ENCODE results near the gene SCLY. TPM values are rescaled to one million over a fixed set of nuclear protein-coding genes. Genes with fewer than 3 reads are reported as not detected.

SCLY gene
- polyA plus RNA-seq, 2 of the 4 experiments (the other 2 are of a cell fraction), result 19.0 to 28.3 TPM

DNA sequence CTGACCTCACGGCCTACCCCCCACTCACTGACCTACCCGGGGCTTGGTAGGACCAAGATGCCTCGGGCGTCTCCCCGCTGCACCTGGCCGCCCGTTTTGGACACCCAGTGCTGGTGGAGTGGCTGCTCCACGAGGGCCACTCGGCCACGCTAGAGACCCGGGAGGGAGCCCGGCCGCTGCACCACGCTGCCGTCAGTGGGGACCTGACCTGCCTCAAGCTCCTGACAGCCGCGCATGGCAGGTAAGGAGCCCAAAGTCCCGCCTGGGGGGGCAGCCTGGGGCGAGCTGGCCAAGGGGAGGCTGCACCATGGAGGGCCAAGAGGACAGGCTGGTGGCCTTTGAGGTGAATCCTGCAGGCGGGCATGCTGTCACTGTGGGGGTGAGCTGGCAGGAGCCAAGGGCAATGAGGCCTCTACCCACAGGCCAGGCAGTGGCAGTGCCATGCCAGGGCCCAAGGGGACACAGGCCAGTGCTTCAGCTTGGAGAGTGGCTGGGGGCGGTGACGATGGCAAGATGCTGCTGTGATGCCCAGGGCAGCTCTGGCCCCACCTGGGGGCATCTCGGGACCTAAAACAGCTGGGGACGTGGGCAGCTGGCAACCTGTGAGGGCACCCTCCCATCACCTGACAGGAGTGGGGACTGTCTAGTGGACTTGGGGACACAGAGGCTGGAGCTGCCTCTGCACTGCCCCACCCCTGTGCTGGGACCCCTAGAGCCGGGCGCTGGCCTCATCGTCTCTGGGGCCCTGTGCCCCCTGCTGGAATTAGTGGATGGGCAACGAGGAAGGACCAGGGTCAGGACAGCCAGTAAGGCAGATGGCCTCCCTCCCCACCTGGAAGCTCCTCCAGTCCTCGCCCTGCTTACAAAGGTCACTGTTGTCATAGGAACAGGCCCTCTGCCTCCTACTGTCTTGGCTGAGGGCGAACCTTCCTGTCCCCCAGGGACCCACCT lies 41.4 kb downstream of the SCLY start:
- no peak overlapping the region for H3K27ac ChIP-seq
- no peaks in the 10 kb centered on the region for H3K9me3 ChIP-seq
- FAIRE-seq, result no peak
- no peak for DNase-seq (ENCODE audit: low read depth in 1 of 2, low spot score in 1 of 2)
- CTCF ChIA-PET, result no interaction called here
- H3K4me3 ChIP-seq, result no peak overlapping the region
- H3K4me1 ChIP-seq, result no peaks in the 10 kb centered on the region
- no peak for TF ChIP-seq KDM5A (IDR thresholded peaks at IDR 0.05)
- TF ChIP-seq, protein P1, sequence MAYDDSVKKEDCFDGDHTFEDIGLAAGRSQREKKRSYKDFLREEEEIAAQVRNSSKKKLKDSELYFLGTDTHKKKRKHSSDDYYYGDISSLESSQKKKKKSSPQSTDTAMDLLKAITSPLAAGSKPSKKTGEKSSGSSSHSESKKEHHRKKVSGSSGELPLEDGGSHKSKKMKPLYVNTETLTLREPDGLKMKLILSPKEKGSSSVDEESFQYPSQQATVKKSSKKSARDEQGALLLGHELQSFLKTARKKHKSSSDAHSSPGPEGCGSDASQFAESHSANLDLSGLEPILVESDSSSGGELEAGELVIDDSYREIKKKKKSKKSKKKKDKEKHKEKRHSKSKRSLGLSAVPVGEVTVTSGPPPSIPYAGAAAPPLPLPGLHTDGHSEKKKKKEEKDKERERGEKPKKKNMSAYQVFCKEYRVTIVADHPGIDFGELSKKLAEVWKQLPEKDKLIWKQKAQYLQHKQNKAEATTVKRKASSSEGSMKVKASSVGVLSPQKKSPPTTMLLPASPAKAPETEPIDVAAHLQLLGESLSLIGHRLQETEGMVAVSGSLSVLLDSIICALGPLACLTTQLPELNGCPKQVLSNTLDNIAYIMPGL (CRISPR knock-in tag; IDR thresholded peaks at IDR 0.05; ENCODE audit: borderline replicate concordance), result no peak
- TF ChIP-seq, protein P2, sequence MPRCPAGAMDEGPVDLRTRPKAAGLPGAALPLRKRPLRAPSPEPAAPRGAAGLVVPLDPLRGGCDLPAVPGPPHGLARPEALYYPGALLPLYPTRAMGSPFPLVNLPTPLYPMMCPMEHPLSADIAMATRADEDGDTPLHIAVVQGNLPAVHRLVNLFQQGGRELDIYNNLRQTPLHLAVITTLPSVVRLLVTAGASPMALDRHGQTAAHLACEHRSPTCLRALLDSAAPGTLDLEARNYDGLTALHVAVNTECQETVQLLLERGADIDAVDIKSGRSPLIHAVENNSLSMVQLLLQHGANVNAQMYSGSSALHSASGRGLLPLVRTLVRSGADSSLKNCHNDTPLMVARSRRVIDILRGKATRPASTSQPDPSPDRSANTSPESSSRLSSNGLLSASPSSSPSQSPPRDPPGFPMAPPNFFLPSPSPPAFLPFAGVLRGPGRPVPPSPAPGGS (IDR thresholded peaks at IDR 0.05), result no peak
- no peak for TF ChIP-seq MAZ (IDR thresholded peaks at IDR 0.05; ENCODE audit: borderline replicate concordance, low read depth, low read length)
- no peak for TF ChIP-seq BHLHE40 (IDR thresholded peaks at IDR 0.05; ENCODE audit: low read depth, low read length)
- TF ChIP-seq NPAS2 (CRISPR knock-in tag; IDR thresholded peaks at IDR 0.05; ENCODE audit: borderline replicate concordance), result no peak
- TF ChIP-seq, protein P3, sequence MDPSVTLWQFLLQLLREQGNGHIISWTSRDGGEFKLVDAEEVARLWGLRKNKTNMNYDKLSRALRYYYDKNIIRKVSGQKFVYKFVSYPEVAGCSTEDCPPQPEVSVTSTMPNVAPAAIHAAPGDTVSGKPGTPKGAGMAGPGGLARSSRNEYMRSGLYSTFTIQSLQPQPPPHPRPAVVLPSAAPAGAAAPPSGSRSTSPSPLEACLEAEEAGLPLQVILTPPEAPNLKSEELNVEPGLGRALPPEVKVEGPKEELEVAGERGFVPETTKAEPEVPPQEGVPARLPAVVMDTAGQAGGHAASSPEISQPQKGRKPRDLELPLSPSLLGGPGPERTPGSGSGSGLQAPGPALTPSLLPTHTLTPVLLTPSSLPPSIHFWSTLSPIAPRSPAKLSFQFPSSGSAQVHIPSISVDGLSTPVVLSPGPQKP (IDR thresholded peaks at IDR 0.05; ENCODE audit: low read depth, low read length), result no peak
- TF ChIP-seq ZNF302 (CRISPR knock-in tag; IDR thresholded peaks at IDR 0.05), result no peak
- no peak for TF ChIP-seq POLR2AphosphoS2 (conservative IDR thresholded peaks at IDR 0.05; ENCODE audit: low read length)
- TF ChIP-seq RNF2 (IDR thresholded peaks at IDR 0.05; ENCODE audit: borderline replicate concordance, low read depth), result no peak
- no peak for TF ChIP-seq ZC3H11A (IDR thresholded peaks at IDR 0.05)
- TF ChIP-seq RFX5 (IDR thresholded peaks at IDR 0.05), result no peak
- no peak for TF ChIP-seq CBX8 (IDR thresholded peaks at IDR 0.05)
- TF ChIP-seq JUN (IDR thresholded peaks at IDR 0.05), result no peak
- no peak for TF ChIP-seq NR3C1 (IDR thresholded peaks at IDR 0.05)
- TF ChIP-seq, protein P4, sequence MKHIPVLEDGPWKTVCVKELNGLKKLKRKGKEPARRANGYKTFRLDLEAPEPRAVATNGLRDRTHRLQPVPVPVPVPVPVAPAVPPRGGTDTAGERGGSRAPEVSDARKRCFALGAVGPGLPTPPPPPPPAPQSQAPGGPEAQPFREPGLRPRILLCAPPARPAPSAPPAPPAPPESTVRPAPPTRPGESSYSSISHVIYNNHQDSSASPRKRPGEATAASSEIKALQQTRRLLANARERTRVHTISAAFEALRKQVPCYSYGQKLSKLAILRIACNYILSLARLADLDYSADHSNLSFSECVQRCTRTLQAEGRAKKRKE (CRISPR knock-in tag; IDR thresholded peaks at IDR 0.05; ENCODE audit: low read depth), result no peak
- TF ChIP-seq, protein P5, sequence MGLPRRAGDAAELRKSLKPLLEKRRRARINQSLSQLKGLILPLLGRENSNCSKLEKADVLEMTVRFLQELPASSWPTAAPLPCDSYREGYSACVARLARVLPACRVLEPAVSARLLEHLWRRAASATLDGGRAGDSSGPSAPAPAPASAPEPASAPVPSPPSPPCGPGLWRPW (IDR thresholded peaks at IDR 0.05), result no peak
- POLR2A ChIA-PET, result no interaction called here
- no peak for ATAC-seq
- no peak overlapping the region for H3K4me2 ChIP-seq
- whole genome bisulfite sequencing (ENCODE audit: missing lambda C conversion rate), result 85% methylated on average over 15 of the region's 30 CpGs

DNA sequence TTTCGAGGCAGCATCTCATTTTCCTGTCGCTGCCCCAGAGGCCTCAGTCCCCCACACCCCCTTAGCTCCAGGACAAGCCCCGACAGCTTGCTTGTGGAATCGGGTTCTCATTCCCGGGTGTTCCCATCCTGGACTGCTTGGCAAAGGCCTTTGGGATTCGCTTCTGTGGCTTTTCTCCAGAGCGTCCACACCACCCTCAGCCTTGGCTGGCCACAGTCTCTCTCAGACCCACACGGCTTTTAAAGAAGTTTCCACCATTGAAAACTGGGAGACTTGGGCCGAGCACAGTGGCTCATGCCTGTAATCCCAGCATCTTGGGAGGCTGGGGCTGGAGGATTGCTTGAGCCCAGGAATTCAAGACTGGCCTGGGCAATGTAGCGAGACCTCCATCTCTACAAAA lies 42.1 kb downstream of the SCLY start:
- ChIA-PET POLR2A (no interaction called here), CTCF (no interaction called here)
- H3K27ac ChIP-seq, result no peak overlapping the region
- H3K4me1 ChIP-seq, result no peaks in the 10 kb centered on the region
- H3K4me3 ChIP-seq, result no peak overlapping the region
- DNase-seq (ENCODE audit: low read depth in 1 of 2, low spot score in 1 of 2), result no peak
- no peak for FAIRE-seq
- H3K4me2 ChIP-seq, result no peak overlapping the region
- 88% methylated on average over 10 of the region's 10 CpGs for WGBS (ENCODE audit: missing lambda C conversion rate)
- ATAC-seq, result no peak
- no peak for TF ChIP-seq NFE2L2 (conservative IDR thresholded peaks at IDR 0.05; ENCODE audit: low read length)
- TF ChIP-seq, protein P6, sequence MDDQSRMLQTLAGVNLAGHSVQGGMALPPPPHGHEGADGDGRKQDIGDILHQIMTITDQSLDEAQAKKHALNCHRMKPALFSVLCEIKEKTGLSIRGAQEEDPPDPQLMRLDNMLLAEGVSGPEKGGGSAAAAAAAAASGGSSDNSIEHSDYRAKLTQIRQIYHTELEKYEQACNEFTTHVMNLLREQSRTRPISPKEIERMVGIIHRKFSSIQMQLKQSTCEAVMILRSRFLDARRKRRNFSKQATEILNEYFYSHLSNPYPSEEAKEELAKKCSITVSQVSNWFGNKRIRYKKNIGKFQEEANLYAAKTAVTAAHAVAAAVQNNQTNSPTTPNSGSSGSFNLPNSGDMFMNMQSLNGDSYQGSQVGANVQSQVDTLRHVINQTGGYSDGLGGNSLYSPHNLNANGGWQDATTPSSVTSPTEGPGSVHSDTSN (IDR thresholded peaks at IDR 0.05), result no peak
- no peak for TF ChIP-seq HOXB5 (CRISPR knock-in tag; IDR thresholded peaks at IDR 0.05)
- TF ChIP-seq, protein P7, sequence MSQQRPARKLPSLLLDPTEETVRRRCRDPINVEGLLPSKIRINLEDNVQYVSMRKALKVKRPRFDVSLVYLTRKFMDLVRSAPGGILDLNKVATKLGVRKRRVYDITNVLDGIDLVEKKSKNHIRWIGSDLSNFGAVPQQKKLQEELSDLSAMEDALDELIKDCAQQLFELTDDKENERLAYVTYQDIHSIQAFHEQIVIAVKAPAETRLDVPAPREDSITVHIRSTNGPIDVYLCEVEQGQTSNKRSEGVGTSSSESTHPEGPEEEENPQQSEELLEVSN (IDR thresholded peaks at IDR 0.05; ENCODE audit: borderline replicate concordance, low read depth), result no peak
- TF ChIP-seq RNF2 (IDR thresholded peaks at IDR 0.05; ENCODE audit: borderline replicate concordance, low read depth), result no peak
- TF ChIP-seq, protein P5 (IDR thresholded peaks at IDR 0.05), result no peak
- no peaks in the 10 kb centered on the region for H3K9me3 ChIP-seq
